HG03565 (cell line): ENCODE results near the gene MRPS34.
"Not testable (repeated sequence)": the region's sequence is repeated elsewhere in the genome, so short reads cannot be mapped to it uniquely, and the experiment has no call there.

ENCODE experiments used
- ATAC-seq: cut with Tn5 transposase; IDR thresholded peaks from one replicate; pipeline ENCODE4 v1.9.1; 2021; ENCODE audit warnings: mild to moderate bottlenecking, moderate library complexity; ENCODE audit not compliant: unreplicated experiment

The MRPS34 gene

DNA sequence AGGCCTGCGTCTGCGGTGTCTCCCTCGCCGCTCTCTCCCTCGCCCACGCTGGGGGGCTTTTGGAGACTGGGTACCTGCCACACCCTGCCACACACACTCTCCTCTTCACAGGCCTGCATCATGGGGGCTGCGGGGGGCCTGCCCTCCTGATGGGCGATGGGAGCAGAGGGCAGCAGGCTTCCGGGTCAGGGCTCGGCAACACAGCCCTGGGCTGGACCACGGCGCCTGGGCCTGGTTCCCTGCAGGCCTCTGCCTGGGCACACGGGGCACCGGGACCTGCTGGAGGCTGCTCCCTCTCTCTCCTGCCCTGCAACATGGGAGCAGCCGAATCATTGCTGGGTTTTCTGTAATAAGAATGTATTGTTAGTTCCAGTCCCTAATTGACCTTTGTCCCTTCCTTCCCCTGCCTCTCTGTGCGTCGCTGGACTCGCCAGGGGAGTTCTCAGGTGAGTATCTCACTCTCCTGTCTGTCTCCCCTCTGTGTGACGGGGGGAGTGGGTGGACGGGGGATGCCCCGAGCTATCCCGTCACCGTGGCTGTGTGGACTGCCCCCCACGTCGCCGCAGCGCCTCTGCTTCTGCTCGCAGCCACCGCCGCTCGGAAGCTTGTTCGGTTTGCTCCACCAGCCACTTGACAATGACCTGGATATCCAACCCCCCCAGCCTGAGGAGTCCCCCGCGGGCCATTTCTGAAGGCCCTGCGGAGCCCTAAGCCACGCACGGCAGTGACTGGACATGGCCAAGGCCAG, 15.0 kb downstream of the MRPS34 start:
- ATAC-seq: no peak

DNA sequence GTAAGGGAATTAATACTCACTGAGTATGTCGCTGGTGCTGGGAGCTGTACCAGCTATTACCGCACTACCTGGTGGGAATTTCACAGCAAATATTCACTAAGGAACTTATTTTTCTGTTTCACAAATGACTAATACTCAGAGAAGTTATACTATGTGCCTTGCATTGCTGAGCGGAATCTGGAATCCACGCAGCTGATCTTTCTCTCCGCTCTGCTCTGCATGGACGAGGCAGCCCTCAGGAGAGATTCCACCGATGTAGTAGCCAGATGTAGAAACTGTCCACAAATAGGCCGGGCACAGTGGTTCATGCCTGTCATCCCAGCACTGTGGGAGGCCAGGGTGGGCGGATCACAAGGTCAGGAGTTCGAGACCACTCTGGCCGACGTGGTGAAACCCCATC, 18.7 kb downstream of the MRPS34 start:
- ATAC-seq: no peak

DNA sequence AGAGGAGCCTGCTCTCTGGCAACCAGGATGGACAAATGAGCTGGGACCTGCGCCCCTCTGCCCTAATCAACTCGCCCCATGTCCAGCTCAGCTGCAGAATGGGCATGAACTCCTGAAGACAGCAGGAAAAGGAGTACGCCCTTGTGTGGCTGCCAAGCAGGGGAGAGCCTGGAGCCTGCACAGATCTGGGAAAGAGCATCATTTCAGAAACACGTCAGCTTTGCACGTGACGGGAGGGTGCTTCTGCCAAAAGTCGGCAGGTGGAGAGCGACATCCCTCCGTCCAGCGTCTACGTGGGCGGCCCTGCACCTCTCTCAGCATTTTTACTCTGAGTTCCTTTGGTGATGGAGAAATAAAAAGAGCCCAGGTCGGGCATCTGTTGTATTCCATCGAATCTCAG, 20.1 kb downstream of the MRPS34 start:
- no peak for ATAC-seq

DNA sequence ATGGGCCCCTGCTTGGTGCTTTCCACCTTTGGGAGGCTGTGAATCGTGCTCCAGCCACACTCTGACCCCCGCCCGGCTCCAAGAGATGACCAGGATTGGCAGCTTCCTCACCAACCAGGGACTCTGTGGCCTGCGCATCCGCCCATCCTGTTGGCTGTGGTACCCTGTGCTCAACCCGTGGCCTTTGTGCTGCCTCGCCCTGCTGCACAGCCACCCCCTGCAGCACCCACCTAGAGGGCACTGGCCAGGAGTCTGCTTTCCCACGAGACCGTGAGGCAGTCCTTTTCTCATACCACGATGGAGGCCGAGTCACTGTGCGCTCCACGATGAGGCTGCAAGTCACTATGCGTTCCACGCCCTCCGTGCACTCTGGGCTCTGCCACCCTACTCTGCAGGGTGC, 21.0 kb downstream of the MRPS34 start:
- ATAC-seq: no peak

DNA sequence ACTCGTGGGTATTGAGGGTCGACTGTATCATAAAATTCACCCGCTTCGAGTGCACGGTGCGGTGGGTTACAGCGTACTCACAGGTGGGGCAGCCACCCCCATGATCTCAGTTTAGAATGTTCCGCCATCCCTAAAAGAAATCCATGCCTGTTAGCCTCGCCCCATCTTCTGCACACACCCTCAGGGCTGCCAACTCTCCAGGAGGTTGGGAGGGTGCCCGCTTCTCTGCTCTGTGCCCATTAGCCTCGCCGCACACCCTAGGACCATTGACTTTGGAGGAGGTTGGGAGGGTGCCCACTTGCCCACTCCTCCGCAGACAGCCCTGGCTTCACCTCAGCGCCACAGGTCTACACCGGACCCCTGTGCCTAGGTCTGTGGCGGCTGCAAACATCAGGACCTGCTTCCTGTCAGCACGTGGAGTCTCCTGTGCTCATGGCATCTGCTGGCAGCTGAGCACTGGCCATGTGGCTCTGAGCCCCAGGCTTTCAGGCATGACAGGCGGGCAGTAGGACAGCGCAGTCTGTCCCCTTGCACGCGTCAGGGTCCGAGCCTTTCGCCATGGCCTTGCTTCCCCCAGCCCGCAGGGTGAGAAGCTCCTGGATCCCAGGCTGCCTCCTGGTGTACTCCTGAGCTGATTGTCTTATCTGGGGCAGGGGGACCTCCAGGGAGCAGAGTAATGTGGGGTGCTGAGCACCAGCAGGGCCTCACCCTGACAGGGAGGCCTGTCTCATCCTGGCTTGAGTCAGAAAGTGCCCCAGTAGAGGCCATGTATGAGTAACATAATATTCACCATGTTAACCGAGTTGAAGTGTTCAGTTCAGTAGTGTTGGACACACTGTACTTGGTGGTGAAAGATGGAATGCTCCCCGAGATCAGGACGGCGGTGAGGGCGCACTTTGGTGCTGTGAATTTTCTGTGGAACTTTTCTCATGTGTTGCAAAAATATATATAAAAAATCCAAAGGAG, 23.5 kb downstream of the MRPS34 start:
- no peak for ATAC-seq

DNA sequence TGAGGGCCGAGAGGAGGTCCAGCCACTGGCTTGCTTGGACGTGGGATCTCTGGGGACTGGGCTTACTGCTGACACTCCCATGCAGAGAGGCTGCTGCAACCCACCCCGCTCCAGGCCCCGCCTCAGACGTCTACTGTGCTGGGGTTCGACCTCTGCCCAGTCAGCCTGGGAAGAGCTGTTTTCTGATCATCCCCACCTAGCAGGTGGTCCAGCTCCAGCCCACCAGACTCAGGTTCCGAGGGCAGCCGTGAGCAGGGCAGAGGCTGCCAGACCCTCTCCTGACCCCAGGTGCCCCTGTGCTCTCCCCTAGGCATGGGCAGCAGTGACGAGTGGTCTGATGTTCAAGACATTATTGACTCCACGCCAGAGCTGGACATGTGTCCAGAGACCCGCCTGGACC, 25.0 kb downstream of the MRPS34 start:
- no peak for ATAC-seq

DNA sequence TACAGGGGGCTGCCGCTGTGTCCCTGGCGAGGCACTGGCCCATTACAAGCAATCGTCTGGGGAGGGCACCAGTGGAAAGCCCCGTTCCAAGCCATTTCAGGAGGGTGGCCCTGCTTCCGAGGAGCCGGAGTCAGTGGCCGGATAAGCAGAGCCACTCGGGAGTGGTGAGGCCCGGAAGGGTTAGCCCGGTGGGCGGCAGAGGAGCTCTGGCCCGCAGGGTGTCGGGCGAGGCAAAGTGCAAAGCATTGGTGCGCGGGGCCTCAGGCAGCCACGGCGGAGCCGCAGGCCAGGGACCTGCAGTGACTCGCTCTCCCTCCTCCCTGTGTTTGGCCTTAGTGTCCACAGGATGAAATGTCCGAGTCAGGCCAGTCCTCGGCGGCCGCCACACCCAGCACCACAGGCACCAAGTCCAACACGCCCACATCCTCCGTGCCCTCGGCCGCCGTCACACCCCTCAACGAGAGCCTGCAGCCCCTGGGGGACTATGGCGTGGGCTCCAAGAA, 26.2 kb downstream of the MRPS34 start:
- no peak for ATAC-seq

DNA sequence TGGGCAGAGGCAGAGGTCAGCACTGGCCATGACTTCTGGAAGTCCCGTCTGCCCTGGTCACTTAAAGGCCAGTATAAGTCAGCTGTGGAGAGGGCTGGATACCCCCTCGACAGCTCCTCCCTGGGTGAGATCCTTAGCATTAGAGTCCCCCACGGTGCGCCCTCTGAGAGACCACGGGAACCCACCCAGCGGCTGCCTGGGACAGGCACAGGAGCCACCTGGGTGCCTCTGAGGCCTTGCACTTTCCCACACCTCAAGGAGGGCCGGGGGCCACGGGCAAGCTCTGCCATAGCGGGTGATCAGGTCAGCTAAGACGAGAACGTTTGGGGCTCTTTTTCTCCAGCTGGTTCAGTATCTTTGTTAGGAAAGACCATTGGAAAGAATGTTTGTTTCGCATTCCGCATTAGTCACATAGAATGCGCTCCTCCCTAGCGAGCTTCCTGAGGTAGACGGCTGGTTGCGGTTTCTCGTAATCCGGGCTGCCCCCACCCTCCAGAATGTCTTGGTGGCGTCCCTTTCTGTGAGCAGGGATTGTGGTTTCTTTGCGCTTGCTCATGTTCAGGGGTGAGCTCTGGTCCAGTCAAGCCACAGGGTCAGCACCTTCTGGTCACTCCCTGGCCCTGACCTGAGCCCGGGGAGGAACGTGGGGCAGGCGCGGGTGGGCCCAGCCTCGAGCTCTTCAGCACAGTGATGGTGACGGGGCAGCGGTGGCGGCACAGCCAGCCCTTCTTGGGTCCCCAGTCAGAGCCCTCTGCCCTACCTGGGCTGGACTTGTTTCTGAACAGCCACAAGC, 26.8 kb downstream of the MRPS34 start:
- ATAC-seq: no peak

DNA sequence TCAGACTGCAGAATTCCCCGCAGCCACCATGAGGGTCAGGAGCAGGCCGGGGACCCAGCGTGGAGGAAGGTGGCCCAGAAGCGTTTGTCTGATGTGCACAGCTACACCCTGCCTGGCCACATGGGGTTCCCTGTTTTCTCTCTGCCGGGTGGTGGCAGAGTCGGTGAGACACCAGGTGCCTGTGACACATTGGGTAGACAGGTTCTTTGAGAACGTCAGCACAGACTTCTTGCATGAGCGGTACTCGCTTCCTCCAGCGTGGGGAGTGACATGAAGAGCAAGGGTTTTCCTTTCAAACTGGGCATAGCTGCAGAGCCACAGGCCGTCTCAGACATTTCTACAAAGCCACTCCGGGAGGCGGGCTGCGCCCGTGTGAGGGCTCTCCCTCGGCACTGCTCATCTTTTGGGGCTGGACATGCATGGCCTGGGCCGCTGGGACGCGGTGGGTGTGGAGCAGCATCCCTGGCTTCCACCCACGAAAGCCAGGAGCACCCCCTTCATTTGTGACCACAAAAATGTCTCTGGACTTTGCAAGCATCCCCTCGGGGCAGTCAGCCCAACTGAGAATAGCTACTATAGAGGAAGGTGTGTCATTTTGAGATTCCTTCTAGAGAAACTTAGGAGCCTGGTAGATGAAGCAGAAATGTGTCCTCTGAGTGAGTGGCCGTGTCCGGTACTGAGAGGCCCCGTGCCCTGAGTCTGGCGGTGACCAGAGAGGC, 27.6 kb downstream of the MRPS34 start:
- ATAC-seq: no peak

DNA sequence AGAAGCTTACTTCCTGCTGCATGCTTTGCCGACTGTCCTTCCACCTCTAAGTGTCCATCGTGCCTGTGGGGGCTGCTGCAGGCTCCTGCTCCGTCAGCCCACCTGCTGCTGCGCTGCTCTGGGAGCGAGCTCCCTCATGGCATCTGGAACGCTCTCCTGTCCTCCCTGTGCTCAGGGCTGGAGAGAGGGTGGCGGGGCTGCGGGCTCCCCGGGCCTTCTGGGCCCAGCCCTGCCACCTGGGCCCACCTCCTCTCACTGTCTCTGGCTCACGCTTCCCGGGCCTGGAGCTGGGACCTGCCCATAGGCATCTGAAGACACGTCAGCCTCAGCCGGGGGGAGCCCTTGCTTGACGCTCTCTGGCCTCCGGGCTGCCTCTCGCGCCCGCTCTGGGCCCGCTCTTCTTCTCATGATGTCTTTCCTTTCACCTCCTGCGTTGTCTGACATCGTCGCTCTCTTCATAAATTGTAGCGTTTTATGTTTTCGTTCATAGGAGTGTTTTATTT, 28.5 kb downstream of the MRPS34 start:
- ATAC-seq: no peak

DNA sequence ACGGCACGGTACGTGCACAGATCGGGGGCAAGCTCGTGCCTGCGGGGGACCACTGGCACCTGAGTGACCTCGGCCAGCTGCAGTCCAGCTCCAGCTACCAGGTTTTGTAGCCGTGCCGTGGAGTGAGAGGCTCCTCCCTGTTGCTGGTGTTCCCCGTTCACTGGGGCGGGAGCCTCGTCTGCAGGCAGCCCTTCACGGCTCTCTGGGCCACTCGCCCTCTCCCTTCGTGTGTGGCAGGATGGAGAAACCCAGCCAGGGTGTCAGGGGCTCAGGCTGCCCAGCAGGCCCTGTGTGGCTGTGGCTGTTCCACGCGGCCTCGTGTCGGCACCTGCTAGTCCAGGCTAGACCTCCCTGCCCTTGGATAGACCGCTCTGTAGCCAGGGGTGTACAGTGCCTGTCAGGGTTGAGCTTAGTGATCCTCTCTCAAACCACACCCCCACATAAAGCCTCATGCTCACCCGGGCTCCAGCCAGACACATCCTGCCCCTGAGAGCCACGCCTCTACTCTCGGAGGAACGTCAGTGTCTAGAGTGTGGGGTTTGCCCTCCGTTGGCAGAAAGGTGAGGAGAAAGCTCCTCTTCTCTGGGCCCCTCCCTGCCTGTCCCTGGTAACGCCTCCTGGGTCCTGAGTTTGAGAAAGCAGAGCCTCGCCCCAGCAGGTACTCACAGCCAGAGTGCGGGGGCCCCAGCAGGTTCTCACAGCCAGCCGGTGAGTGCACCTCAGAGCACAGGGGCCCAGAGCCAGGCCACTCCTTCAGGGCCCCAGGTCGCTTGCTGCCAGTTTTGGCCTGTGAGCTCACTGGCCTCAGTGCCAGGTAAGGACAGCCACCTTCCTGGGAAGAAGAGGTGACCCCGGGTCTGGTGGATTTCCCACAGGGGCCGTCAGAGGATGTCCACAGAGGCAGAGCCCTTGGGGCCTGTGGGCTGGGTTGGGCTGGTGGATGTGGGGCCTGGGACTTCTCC, 29.3 kb downstream of the MRPS34 start:
- ATAC-seq: no peak

DNA sequence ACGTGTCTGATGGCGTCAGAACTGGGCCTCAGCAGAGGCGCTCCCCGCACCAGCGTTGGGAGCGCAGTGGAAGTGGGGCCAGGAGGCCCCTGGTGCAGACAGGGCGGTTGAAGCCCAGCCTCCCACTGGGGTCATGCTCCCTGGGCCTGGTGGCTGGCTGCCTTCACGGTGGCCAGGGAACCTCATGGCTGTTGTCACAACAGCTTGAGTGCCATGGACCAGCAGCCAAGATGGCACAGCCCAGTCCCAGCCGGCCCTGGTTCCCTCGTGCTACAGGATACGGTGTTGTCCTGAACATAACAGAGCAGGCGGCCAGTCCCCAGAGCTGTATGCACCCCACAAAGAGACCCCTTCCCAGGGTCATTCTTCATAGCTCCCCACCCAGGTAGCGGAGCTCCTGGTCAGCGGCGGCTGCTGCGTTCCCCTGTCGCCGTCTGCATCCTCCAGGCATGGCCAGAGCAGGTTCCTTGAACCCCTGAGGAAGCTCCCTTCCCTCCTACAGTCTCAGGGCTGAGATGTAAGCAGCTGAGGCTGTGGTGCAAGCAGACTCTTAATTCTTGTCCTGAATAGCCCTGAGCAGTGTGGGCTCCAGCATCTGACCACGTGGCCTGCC, 31.3 kb downstream of the MRPS34 start:
- ATAC-seq: no peak

DNA sequence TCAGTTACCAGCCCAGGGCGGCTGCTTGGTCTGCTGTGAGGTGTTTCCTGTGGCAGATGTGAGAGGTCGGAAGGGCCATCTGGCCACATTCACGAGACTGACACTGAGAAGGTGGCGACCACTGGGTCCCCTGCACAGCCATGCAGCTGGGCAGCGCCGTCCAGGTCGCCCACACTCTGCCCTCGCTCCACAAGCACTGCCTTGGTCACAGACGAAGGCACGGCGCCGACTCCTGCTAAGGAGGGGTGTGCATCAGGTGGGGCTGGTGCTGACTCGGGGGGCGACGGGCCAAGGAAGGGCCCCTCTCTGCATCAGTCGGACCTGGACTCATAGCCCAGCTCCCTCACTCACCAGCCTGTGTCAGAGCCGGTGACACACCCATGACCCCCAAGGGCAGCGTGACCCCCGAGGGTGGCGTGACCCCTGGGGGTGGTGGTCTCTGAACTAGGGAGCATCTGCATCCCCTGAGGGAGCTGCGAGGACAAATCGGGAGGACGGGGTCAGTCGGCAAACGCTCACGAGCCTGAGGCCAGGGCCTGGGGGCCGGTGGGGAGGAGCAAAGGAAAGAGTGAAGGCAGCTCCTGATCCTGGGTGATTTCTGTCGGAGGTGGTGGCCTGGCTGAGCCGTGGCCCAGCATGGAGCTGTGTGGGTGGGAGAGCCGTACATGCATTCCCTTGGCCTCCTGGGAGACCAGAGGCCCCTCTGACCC, 32.0 kb downstream of the MRPS34 start:
- ATAC-seq: no peak

DNA sequence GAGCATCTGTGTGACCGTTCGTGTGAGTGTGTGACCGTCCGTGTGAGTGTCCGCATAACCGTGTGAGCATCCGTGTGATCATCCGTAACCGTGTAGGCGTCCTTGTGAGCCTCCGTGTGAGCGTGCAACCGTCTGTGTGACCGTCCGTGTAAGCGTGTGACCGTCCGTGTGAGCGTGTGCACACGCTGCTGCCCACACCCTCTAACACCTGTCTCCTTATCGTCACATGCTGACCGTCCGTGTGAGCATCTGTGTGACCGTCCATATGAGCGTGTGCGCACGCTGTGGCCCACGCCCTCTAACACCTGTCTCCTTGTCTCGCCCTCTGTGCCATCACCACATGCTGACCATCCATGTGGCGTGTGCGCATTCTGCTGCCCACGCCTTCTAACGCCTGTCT, 32.7 kb downstream of the MRPS34 start:
- ATAC-seq: no peak

DNA sequence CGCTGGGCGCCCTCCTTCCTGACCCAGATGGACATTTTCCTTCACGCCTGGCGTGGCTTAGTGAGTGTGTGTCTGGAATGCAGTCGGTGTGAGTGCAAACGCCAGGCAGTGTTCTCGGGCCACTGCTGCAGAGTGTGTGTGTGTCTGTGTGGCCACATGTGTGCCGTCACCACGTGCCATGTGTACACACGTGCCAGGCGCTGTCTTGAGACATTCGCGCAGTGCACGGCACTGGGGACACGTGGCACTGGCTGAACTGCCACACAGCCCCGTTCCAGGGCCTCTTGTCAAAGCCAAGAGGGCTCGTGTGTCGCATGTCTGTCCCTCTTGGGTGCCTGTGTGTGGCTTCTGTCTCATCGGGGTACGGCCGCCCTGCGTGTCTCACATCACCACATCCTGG, 38.1 kb downstream of the MRPS34 start:
- no peak for ATAC-seq

DNA sequence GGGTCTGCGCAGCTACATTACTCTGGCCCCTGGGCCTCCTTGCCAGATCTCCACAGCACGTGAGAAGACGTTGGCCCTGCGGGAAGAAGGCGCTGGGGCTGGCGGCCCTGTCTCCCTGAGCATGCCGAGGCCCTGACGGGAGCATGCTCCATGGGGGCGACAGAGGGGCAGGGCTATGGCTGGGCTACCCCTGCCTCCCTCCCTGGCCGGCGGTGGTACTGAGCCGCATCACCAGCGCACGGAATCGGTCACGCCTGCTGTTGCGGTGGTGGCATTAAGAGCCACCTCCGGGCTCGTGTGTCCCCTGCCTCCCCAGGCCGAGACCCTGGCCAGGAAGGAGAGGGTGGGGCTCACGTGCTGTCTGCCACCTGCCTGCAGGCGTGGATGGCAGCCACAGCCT, 38.8 kb downstream of the MRPS34 start:
- ATAC-seq: no peak

DNA sequence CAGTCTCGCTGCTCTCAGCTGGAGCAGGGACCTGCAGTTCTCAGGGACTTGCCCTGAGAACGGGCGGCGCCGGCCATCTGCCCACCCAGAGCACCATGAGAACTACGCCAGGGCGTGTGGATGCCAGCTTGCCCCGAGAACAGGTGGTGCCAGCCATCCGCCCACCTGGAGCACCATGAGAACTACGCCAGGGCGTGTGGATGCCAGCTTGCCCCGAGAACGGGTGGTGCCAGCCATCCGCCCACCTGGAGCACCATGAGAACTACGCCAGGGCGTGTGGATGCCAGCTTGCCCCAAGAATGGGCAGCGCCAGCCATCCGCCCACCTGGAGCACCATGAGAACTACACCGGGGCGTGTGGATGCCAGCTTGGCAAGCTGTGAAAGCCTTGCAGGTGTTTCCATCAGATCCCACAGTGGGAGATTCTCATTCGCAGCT, 40.4 kb downstream of the MRPS34 start:
- not testable (repeated sequence) for ATAC-seq

DNA sequence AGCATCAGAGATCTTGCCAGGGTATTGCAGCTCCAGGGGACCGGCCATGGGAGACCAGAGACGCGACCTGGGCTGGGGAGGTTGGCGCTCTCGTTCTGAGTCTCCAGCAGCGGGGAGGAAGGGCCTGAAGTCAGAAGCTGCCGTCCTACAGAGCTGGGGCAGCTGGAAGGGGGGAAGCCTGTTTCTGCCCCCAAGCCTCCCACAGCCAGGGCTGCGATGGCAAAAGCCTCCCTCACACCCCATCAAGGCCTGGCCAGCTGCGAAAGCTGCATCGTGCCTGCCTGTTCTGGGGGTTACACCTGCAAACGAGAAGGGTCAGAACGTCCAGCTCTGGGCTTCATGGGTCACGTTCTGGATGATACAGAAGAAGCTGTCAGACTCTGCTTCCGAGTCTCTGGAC, 40.9 kb downstream of the MRPS34 start:
- ATAC-seq: no peak
